CD8-positive, alpha-beta memory T cell (primary cell): Measurements from ENCODE around the gene CACYBP. TPM values are rescaled to one million over a fixed set of nuclear protein-coding genes. Genes with fewer than 3 reads are reported as not detected.
A peak's percentile ranks its signal among the peaks of the same experiment; 100 is the strongest.

ENCODE experiments used
- CTCF ChIA-PET: fragments of 350-600 bp; sonication (Branson Sonifier 250); formaldehyde crosslinking; loops from one replicate; lab custom pipeline; 2021; ENCODE audit warnings: antibody characterized with exemption; lab: Charles Lee
- POLR2A ChIA-PET: fragments of 350-600 bp; sonication (Branson Sonifier 250); formaldehyde crosslinking; loops from one replicate; lab custom pipeline; 2021; ENCODE audit warnings: antibody characterized with exemption; lab: Charles Lee
- DNase-seq, 5 donors: peaks; one replicate each; pipeline versions ENCODE4 v3.0.0 to v3.0.0-alpha.2; 2020 to 2022; ENCODE audit warnings: mixed read lengths in 1 of 5
- H3K27ac ChIP-seq: one replicate; pipeline ENCODE4 v1.7.0; 2013; ENCODE audit warnings: low read depth, mild to moderate bottlenecking, low read length, moderate library complexity
- H3K27me3 ChIP-seq: 2 replicates; pipeline ENCODE4 v1.7.0; 2013; ENCODE audit warnings: low read length, mild to moderate bottlenecking; ENCODE audit not compliant: insufficient read depth, poor library complexity, severe bottlenecking
- H3K36me3 ChIP-seq: 2 replicates; pipeline ENCODE4 v1.7.0; 2013; ENCODE audit warnings: mild to moderate bottlenecking, low read length, moderate library complexity; ENCODE audit not compliant: insufficient read depth
- H3K4me1 ChIP-seq: 2 replicates; pipeline ENCODE4 v1.7.0; 2013; ENCODE audit warnings: mild to moderate bottlenecking, low read length, moderate library complexity; ENCODE audit not compliant: insufficient read depth
- H3K4me3 ChIP-seq: 2 replicates; pipeline ENCODE4 v1.7.0; 2013; ENCODE audit warnings: mild to moderate bottlenecking, low read length
- H3K9me3 ChIP-seq: 2 replicates; pipeline ENCODE4 v1.7.0; 2013; ENCODE audit warnings: mild to moderate bottlenecking, low read length
- H3K27ac Mint-ChIP-seq, 8 donors: one replicate each; pipeline ENCODE4 v1.8.0; 2020 to 2021; ENCODE audit warnings: mixed read lengths in 8 of 8, mild to moderate bottlenecking in 6 of 8, inconsistent platforms in 3 of 8, moderate library complexity in 3 of 8
- H3K27me3 Mint-ChIP-seq, 2 donors: one replicate each; pipeline ENCODE4 v1.8.0; 2020 to 2021; ENCODE audit warnings: mixed read lengths in 2 of 2, mild to moderate bottlenecking in 1 of 2, moderate library complexity in 1 of 2
- H3K36me3 Mint-ChIP-seq, 3 donors: one replicate each; pipeline ENCODE4 v1.8.0; 2020 to 2021; ENCODE audit warnings: mixed read lengths in 3 of 3, inconsistent platforms in 1 of 3, mild to moderate bottlenecking in 1 of 3
- H3K4me1 Mint-ChIP-seq, 3 donors: one replicate each; pipeline ENCODE4 v1.8.0; 2020 to 2021; ENCODE audit warnings: mixed read lengths in 3 of 3, inconsistent platforms in 1 of 3, mild to moderate bottlenecking in 1 of 3
- H3K4me3 Mint-ChIP-seq, 7 donors: one replicate each; pipeline ENCODE4 v1.8.0; 2020 to 2021; ENCODE audit warnings: mixed read lengths in 7 of 7, mild to moderate bottlenecking in 6 of 7, moderate library complexity in 4 of 7, inconsistent platforms in 2 of 7
- H3K9me3 Mint-ChIP-seq, 5 donors: one replicate each; pipeline ENCODE4 v1.8.0; 2020 to 2022; ENCODE audit warnings: mixed read lengths in 5 of 5, mild to moderate bottlenecking in 3 of 5, moderate library complexity in 2 of 5, inconsistent platforms in 1 of 5
- polyA plus RNA-seq: library from polyadenylated mRNA; unstranded; fragments of 300-500 nt; fragmentation: Illumina TruSeq; gene quantifications from one replicate; pipeline ENCODE4 v1.2.3, GENCODE V29; 2021
- total RNA-seq, 2 experiments: library from RNA; stranded (reverse); gene quantifications; one replicate each; pipeline ENCODE4 v1.2.3, GENCODE V29; 2021

The CACYBP gene
- total and polyA plus RNA-seq, 3 experiments from 2014 or later: 166 to 372 (median 345) TPM

DNA sequence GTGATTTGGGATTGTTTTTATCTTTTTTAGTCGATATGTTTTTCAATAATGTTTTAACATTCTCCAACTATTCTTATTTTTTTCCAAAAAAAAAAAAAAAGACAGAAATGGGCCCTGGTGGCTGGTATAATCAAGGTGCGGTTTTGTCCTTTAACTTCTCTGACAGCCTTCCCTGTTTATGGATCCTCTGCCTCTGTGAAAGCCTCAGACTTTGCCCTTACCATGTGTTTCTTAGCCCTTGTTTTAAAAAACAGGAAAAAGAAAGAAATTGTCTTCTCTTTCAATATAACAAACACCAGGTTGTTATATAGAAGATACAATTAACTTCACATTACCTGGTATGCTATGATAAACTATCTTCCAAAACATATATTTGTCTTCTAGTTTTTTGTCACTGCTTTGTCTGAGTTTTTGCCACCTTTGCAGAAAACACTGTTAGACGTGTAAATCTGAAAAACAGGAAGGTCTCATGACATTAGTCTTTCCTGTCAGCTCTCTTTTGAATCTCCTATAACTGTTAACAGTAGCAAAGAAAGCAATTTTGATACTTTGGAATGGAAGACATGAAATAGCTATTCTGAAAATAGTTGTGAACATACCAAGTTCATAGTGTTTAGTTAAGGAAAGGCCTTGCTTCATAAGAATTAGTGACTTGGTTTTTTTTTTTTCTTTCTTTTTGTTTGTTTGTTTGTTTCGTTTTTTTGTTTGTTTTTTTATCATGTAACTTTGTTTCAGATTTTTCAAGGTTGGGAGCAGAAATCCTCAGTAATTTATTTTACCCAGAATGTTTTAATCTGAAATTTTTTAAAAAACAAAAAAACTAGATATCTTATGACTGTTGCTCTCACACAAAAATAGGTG, 31.7 kb upstream of the CACYBP start:
- H3K9me3 ChIP-seq: no peaks in the 10 kb centered on the region
- H3K27ac ChIP-seq: peak overlapping the region; percentile 55
- H3K4me1 Mint-ChIP-seq: peaks cover 83 to 88% (median 87%) of the 10 kb centered on the region in 3 donors
- H3K9me3 Mint-ChIP-seq: no peaks in the 10 kb centered on the region
- no peaks in the 10 kb centered on the region for H3K27me3 Mint-ChIP-seq
- no peaks in the 10 kb centered on the region for H3K27me3 ChIP-seq
- H3K4me3 ChIP-seq: peak overlapping the region; percentile 20
- H3K27ac Mint-ChIP-seq: peak overlapping the region; percentile 82 to 99 (median 92)
- H3K4me3 Mint-ChIP-seq: peak overlapping the region; percentile 67 to 90 (median 82)
- POLR2A ChIA-PET: interaction anchor here (0.6 to 8.3 kb wide), 8 partner anchors 9 to 1100 kb away, joined by 3 to 123 read pairs (median 4); partner anchors contain the start of genes CACYBP and ZBTB37
- no peaks in the 10 kb centered on the region for H3K36me3 ChIP-seq
- peak in 2 of 5 donors; percentile 43 to 61 for DNase-seq
- H3K4me1 ChIP-seq: peaks cover 87% of the 10 kb centered on the region
- peaks cover 0 to 33% (median 0%) of the 10 kb centered on the region in 3 donors for H3K36me3 Mint-ChIP-seq
- CTCF ChIA-PET: interaction anchor here (0.9 to 1.8 kb wide), 6 partner anchors 9 to 168 kb away, joined by 3 to 9 read pairs (median 4); no protein-coding TSS in a partner anchor

- ChIA-PET CTCF (interaction anchor here (0.9 to 1.8 kb wide), 6 partner anchors 8 to 169 kb away, joined by 3 to 9 read pairs (median 4); no protein-coding TSS in a partner anchor), POLR2A (interaction anchor here (0.6 to 8.3 kb wide), 7 partner anchors 8 to 1100 kb away, joined by 3 to 123 read pairs (median 4); partner anchors contain the start of genes CACYBP and ZBTB37)
- Mint-ChIP-seq H3K9me3 (no peaks in the 10 kb centered on the region), H3K4me3 (peak overlapping the region; percentile 67 to 90 (median 82)), H3K36me3 (peaks cover 0 to 35% (median 3%) of the 10 kb centered on the region in 3 donors), H3K4me1 (peaks cover 77 to 85% (median 84%) of the 10 kb centered on the region in 3 donors), H3K27ac (peak overlapping the region; percentile 82 to 99 (median 92)), H3K27me3 (no peaks in the 10 kb centered on the region)
- Histone ChIP-seq H3K4me1 (peaks cover 80% of the 10 kb centered on the region), H3K36me3 (no peaks in the 10 kb centered on the region), H3K27me3 (no peaks in the 10 kb centered on the region), H3K9me3 (no peaks in the 10 kb centered on the region), H3K4me3 (peak overlapping the region; percentile 29), H3K27ac (peak overlapping the region; percentile 55)
- peak in 3 of 5 donors; percentile 56 to 89 (median 79) for DNase-seq
Measured at GRCh38 chr1:174968750-174969244, 30.9 kb upstream of the CACYBP start.

GRCh38 chr1:174969977-174970376, 29.8 kb upstream of the CACYBP start:
- POLR2A ChIA-PET: interaction anchor here (8.3 kb wide), 1 partner anchor 29 kb away, joined by 123 read pairs; the partner anchor contains the start of gene CACYBP
- H3K4me3 ChIP-seq: peak overlapping the region; percentile 29
- no peak overlapping the region for H3K27ac ChIP-seq
- H3K36me3 ChIP-seq: no peaks in the 10 kb centered on the region
- no peaks in the 10 kb centered on the region for H3K9me3 ChIP-seq
- peak overlapping the region; percentile 82 to 99 (median 92) for H3K27ac Mint-ChIP-seq
- H3K4me1 Mint-ChIP-seq: peaks cover 70 to 83% (median 81%) of the 10 kb centered on the region in 3 donors
- H3K4me1 ChIP-seq: peaks cover 69% of the 10 kb centered on the region
- no peaks in the 10 kb centered on the region for H3K27me3 ChIP-seq
- no peaks in the 10 kb centered on the region for H3K27me3 Mint-ChIP-seq
- peak overlapping the region; percentile 67 to 90 (median 82) for H3K4me3 Mint-ChIP-seq
- no peaks in the 10 kb centered on the region for H3K9me3 Mint-ChIP-seq
- H3K36me3 Mint-ChIP-seq: peaks cover 1 to 43% (median 10%) of the 10 kb centered on the region in 3 donors
- CTCF ChIA-PET: interaction anchor here (0.9 to 2.7 kb wide), 3 partner anchors 13 to 84 kb away, joined by 3 to 11 read pairs (median 4); no protein-coding TSS in a partner anchor
- DNase-seq: peak in 2 of 5 donors; percentile 33 to 52

DNA sequence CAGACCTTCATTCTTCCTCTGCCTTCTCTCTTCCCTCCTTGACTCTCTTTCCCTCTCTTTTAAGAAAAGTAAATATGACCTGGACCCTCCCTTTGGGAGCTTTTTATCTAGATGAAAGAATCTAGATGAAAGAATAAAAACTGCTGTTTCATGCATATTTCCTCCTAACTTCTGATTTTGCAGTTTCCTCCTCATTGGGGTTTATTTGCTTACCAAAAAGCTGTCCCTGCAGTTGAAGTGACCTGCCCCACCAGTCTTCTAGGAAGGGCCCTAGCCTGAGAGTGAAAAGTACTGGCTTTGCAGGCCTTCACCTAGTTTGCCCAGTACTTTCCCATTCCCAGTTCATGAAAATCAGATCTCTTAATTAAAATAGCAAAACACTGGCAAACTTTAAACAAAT, 28.3 kb upstream of the CACYBP start:
- ChIA-PET CTCF (interaction anchor here (0.7 to 2.7 kb wide), 3 partner anchors 12 to 16 kb away, joined by 3 to 11 read pairs (median 4); no protein-coding TSS in a partner anchor), POLR2A (interaction anchor here (8.3 kb wide), 1 partner anchor 28 kb away, joined by 123 read pairs; the partner anchor contains the start of gene CACYBP)
- Mint-ChIP-seq H3K4me1 (peaks cover 67 to 83% (median 81%) of the 10 kb centered on the region in 3 donors), H3K36me3 (peaks cover 16 to 53% (median 22%) of the 10 kb centered on the region in 3 donors), H3K27me3 (no peaks in the 10 kb centered on the region), H3K4me3 (peak overlapping the region in 6 of 7 donors; percentile 12 to 82 (median 62)), H3K9me3 (no peaks in the 10 kb centered on the region), H3K27ac (peak overlapping the region in 7 of 8 donors; percentile 75 to 91 (median 84))
- Histone ChIP-seq H3K36me3 (no peaks in the 10 kb centered on the region), H3K27me3 (no peaks in the 10 kb centered on the region), H3K9me3 (no peaks in the 10 kb centered on the region), H3K4me3 (no peak overlapping the region), H3K27ac (no peak overlapping the region), H3K4me1 (peaks cover 59% of the 10 kb centered on the region)
- no peak for DNase-seq

GRCh38 chr1:174971902-174972301, 27.8 kb upstream of the CACYBP start:
- peak overlapping the region in 6 of 7 donors; percentile 27 to 69 (median 44) for H3K4me3 Mint-ChIP-seq
- H3K4me1 Mint-ChIP-seq: peaks cover 70 to 84% (median 83%) of the 10 kb centered on the region in 3 donors
- Histone ChIP-seq H3K9me3 (no peaks in the 10 kb centered on the region), H3K27me3 (no peaks in the 10 kb centered on the region), H3K4me1 (peaks cover 55% of the 10 kb centered on the region), H3K36me3 (no peaks in the 10 kb centered on the region), H3K4me3 (no peak overlapping the region), H3K27ac (peak overlapping the region; percentile 7)
- no peaks in the 10 kb centered on the region for H3K27me3 Mint-ChIP-seq
- H3K9me3 Mint-ChIP-seq: no peaks in the 10 kb centered on the region
- ChIA-PET CTCF (interaction anchor here (0.7 to 2.7 kb wide), 3 partner anchors 11 to 15 kb away, joined by 3 to 11 read pairs (median 4); no protein-coding TSS in a partner anchor), POLR2A (no interaction called here)
- H3K27ac Mint-ChIP-seq: peak overlapping the region; percentile 18 to 91 (median 82)
- H3K36me3 Mint-ChIP-seq: peaks cover 20 to 58% (median 26%) of the 10 kb centered on the region in 3 donors
- DNase-seq: no peak

DNA sequence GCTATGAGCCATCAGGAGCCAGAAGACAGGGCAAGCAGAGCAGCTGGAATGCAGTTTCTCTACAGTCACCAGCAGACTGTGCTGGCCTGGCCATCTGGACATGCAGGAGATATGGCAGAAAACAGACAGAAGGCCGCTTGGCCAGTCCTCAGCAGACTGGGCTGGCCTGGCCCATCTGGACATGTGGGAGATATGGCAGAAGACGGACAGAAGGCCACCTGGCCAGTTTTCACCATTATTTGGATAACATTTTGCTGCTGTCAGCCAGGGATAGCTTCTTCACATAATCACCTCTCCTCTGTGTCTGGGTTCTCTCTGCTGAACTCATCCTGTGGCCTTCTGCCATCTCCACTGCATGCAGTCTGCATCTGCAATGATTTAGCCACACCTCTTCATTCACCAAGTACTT, 25.0 kb upstream of the CACYBP start:
- Histone ChIP-seq H3K27ac (no peak overlapping the region), H3K27me3 (no peaks in the 10 kb centered on the region), H3K4me1 (peaks cover 28% of the 10 kb centered on the region), H3K36me3 (peaks cover 5% of the 10 kb centered on the region), H3K4me3 (no peak overlapping the region), H3K9me3 (no peaks in the 10 kb centered on the region)
- CTCF ChIA-PET: interaction anchor here (1.5 kb wide), 1 partner anchor 8 kb away, joined by 3 read pairs; no protein-coding TSS in a partner anchor
- H3K27me3 Mint-ChIP-seq: no peaks in the 10 kb centered on the region
- H3K4me1 Mint-ChIP-seq: peaks cover 58 to 76% (median 72%) of the 10 kb centered on the region in 3 donors
- peaks cover 25 to 77% (median 38%) of the 10 kb centered on the region in 3 donors for H3K36me3 Mint-ChIP-seq
- no peak for DNase-seq
- H3K27ac Mint-ChIP-seq: peak overlapping the region in 3 of 8 donors; percentile 58 to 83 (median 80)
- H3K9me3 Mint-ChIP-seq: no peaks in the 10 kb centered on the region
- H3K4me3 Mint-ChIP-seq: no peak overlapping the region
- POLR2A ChIA-PET: interaction anchor here (2.9 kb wide), 1 partner anchor 24 kb away, joined by 9 read pairs; no protein-coding TSS in a partner anchor

DNA sequence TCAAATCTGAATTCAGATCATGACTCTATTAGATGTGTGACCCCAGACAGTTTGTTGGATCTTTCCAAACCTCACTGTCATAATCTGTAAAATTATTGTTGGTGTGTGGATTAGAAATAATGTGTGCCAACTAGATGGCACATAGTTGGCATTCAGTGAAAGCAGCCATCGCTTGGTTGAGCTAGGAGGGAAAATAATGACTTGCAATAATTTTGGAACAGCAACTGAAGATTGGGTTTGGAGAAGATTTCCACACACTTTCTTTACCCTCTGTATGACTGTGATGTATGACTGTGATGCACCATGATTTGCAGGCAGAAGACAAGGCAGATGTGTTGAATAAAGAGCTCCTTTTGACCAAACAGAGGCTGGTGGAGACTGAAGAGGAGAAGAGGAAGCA, 24.0 kb upstream of the CACYBP start:
- POLR2A ChIA-PET: interaction anchor here (2.9 kb wide), 1 partner anchor 23 kb away, joined by 9 read pairs; no protein-coding TSS in a partner anchor
- Mint-ChIP-seq H3K4me1 (peaks cover 47 to 72% (median 68%) of the 10 kb centered on the region in 3 donors), H3K27ac (peak overlapping the region in 7 of 8 donors; percentile 11 to 84 (median 54))

More for the DNA sequence above, 24.0 kb upstream of the CACYBP start:
- no peaks in the 10 kb centered on the region for H3K27me3 ChIP-seq
- H3K36me3 Mint-ChIP-seq: peaks cover 31 to 81% (median 46%) of the 10 kb centered on the region in 3 donors
- H3K27ac ChIP-seq: no peak overlapping the region
- H3K4me3 Mint-ChIP-seq: peak overlapping the region in 1 of 7 donors; percentile 1
- H3K9me3 Mint-ChIP-seq: no peaks in the 10 kb centered on the region
- no peak for DNase-seq
- H3K27me3 Mint-ChIP-seq: peaks cover 0 to 1% of the 10 kb centered on the region in 2 donors
- peaks cover 5% of the 10 kb centered on the region for H3K36me3 ChIP-seq
- no peaks in the 10 kb centered on the region for H3K9me3 ChIP-seq
- H3K4me3 ChIP-seq: no peak overlapping the region
- peaks cover 24% of the 10 kb centered on the region for H3K4me1 ChIP-seq
- CTCF ChIA-PET: interaction anchor here (1.0 kb wide), 1 partner anchor 54 kb away, joined by 3 read pairs; no protein-coding TSS in a partner anchor
